HG02642 (cell line): ENCODE data around the gene METAP2.

ENCODE experiments used
- ATAC-seq: cut with Tn5 transposase; IDR thresholded peaks from one replicate; pipeline ENCODE4 v1.9.1; 2021; ENCODE audit warnings: mild to moderate bottlenecking; ENCODE audit not compliant: unreplicated experiment, poor library complexity

METAP2 gene

DNA sequence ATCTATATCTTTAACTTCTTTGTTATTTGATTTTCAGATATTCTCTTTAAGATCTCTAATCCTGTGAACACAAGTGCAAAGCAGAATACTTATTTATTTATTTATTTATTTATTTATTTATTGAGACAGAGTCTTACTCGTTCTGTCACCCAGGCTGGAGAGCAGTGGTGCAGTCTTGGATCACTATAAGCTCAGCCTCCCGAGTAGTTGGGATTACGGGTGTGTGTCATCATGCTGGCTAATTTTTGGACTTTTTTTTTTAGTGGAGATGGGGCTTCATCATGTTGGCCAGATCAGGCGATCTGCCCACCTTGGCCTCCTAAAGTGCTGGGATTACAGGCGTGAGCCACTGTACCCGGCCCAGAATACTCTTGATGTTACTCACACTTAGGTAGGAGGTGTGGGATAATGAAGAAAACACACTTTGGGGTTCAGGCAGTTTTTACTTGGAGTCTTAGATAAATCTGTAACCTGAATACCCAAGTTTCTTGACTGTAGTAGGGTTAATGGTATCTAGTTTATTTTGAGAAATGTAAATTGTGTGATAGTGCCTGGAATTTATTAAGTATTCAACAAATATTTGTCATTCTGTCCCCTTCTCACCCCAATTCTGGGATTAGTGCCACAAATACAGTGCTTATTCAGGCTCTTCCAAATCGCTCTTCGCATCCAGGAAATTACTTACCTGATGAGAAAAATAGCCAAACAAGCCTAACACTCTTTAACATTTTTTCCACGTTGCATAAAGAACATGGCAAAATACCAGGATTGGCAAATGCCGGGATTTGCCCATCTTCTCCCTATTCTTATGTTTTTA lies 33.0 kb downstream of the METAP2 start:
- no peak for ATAC-seq

- ATAC-seq: no peak
These were observed 35.3 kb downstream of the METAP2 start for GRCh38 chr12:95509300-95509699.

- no peak for ATAC-seq
These were observed 38.0 kb downstream of the METAP2 start for GRCh38 chr12:95511977-95512376.

DNA sequence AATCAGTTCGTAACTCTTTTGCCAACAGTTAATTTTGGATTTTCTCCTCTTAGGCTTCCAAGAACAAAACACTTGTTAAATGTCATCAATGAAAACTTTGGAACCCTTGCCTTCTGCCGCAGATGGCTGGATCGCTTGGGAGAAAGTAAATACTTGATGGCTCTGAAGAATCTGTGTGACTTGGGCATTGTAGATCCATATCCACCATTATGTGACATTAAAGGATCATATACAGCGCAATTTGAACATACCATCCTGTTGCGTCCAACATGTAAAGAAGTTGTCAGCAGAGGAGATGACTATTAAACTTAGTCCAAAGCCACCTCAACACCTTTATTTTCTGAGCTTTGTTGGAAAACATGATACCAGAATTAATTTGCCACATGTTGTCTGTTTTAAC lies 39.6 kb downstream of the METAP2 start:
- no peak for ATAC-seq

DNA sequence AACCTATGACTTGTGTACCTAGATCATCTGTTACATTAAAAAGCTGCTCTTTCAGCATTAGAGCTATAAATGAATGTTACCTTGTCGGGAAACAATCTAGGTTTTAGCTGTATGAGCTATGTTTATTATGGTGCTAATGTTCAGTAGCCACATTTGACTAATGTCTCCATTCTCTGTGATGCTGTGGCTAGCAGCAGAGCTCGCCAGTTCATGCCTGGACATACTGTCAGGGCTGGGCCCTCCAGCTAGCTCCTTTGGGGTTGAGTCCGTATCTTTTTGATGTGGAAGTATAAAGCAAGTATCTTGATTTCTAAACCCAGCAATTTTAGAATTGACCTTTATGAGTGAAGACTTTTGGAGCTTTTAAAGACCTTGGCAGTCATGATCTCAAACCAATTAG lies 41.2 kb downstream of the METAP2 start:
- ATAC-seq: no peak

- ATAC-seq: no peak
These were observed 42.8 kb downstream of the METAP2 start for GRCh38 chr12:95516757-95517156.

DNA sequence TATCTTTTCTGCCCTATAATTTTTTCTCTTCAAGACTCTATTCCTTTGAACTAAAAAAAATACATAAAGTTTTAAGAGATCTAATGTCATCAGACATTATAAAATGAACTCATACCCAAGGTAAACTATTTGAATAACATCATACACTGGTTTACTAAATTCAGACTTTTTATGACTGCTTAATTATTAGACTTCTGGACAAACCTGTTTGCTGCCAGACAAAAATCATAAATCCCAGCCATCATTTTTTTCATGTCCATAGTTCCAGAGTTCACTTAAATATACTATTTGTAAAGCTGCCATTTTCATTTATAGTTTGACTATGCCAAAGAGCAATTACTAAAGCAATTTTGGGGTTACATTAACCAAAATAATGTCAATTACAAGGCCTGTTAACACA lies 43.3 kb downstream of the METAP2 start:
- no peak for ATAC-seq

DNA sequence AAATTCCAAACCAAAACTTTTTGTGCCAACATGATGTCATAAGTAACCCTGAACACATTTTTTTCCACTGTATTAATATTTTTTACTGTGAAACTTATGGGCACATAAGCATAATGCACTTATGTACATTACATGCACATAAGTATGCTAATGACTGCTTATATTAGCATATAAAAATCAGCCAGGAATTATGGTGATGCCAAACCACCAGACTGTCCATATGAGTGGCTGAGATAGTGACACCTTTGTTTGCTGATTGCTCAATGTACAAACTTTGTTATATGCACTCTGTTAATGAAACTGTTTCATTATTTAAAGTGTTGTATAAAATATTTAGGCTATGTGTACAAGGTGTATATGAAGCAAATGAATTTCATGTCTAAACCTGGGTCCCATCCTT lies 45.0 kb downstream of the METAP2 start:
- no peak for ATAC-seq

DNA sequence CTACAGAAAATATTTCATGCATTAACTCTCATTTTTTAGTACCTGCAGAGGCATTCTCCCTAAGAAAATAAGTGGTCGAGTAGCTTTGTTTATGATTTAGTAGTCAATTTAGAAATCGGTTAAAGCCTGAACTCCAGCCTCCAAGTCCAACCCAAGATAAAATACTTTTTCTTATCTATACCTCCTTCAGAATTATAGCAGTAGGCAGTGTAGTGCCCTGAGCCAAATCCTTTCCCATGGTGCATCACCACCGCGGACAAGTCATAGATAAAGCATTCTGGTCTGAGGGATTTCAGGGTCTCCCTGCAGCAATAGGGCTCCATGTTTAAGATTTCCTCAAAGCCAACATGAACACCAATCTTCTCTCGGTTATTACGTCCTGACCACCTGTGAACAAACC lies 46.9 kb downstream of the METAP2 start:
- no peak for ATAC-seq

GRCh38 chr12:95522692-95523091 lies 48.7 kb downstream of the METAP2 start:
- no peak for ATAC-seq

DNA sequence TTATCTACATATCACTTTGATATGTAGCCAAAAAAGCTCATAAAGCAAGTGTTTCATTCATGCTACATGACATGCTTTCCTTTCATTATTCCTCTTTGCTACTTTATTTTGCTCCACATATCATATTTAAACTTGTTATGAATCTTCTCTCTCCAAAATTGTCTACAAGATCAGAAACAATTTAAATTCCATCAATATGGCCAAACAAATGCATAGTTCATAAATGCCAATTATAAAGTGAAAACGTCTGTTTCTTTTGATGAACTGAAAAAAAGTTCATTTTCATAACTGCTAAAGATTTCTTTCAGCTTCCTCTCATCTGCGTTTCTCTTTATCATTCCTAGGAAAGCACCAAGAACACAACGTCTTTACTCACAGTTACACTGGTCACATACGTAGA lies 54.5 kb downstream of the METAP2 start:
- no peak for ATAC-seq

GRCh38 chr12:95529693-95530225 lies 55.8 kb downstream of the METAP2 start:
- no peak for ATAC-seq

DNA sequence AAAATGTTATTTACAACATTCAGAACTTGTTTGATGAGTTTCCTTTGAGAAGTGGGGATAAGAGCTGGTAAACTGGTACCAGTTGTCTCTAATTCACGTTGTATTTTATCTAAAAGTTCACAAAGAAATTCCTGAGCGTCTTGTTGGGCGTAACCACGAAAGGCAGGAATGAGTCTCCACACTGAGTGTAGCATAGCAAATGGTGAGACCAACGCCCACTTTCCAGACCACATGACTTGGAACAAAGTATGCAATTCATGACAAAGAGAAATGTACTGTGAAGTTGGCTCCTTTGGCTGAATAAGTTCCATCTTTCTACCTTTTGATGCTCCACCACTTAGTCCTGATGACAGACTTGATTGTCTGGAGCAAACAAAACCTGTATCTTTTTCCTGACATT lies 58.9 kb downstream of the METAP2 start:
- no peak for ATAC-seq

DNA sequence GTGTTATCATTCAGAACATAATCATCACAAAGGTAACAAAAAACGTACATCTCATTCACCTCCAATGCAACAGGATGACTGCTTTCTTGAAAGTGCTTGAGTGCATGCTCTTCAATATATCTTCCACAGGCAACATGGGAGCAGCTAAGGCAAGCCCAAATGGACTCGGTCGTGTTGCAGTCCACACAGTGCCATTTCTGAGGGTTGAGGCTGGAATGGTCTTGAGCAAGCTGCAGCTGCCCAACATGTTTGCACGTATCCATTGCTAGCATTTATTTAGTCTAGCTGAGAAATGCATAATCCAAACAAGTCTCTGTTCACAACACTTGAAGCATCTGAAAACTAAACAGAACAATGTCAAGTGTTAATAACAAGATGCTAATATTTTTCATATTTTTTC lies 60.0 kb downstream of the METAP2 start:
- no peak for ATAC-seq

GRCh38 chr12:95538006-95538405 lies 64.1 kb downstream of the METAP2 start:
- ATAC-seq: no peak

DNA sequence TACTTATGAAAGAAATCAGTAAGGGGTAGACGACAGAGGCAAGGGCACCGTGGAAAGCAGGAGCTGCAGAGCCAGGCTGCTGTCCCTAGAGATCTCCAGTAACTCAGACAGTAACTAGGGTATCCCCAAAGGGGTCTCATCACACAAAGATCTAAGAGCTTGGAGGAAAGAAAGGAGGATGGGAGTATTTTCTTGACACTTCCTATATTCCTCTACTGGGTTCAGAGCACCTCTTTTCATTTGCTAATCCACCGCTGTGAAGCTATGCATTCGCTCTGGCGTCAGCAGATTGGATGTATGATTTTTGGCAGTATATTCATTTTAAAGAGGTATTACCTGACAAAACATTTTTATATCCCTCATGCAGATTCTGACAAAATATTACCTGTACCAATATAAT lies 64.7 kb downstream of the METAP2 start:
- ATAC-seq: no peak

DNA sequence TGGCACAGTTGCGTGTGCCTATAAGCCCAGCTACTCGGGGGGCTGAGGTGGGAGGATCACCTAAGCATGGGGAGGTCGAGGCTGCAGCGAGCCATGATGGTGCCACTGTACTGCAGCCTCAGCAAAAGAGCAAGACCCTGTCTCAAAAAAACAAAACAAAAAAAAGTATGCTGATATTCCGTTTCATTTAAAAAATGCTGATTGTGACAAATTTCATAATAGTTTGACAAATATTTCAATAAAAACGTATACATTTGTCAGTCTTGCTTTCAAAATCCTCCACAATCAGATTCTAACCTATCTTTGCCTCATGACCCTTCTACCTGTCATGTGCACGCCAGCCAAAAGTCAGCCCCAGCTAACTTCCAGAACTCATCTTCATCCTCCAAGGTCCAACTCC lies 67.5 kb downstream of the METAP2 start:
- no peak for ATAC-seq

DNA sequence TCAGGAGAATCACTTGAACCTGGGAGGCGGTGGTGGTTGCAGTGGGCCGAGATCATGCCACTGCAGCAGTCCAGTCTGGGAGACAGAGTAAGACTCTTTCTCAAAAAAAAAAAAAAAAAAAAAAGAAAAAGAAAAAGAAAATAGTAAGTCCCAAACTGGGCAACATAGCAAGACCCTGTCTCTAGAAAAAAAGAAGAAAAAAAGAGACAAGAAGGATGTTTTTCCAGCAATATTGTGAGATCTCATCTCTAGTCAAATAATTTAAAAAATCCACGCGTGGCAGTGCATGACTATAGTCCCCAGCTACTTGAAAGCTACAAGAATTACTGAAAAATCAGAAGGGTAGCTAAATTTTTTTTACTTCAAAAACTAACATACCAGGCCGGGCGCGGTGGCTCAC lies 69.4 kb downstream of the METAP2 start:
- no peak for ATAC-seq

- ATAC-seq: no peak
These were observed 70.8 kb downstream of the METAP2 start for GRCh38 chr12:95544756-95545155.

- ATAC-seq: no peak
These were observed 71.4 kb downstream of the METAP2 start for GRCh38 chr12:95545303-95545702.

GRCh38 chr12:95545731-95546490 lies 72.0 kb downstream of the METAP2 start:
- no peak for ATAC-seq

GRCh38 chr12:95546491-95546813 lies 72.5 kb downstream of the METAP2 start:
- no peak for ATAC-seq
